Measurements from ENCODE around the gene RND1. TPM values are rescaled to one million over a fixed set of nuclear protein-coding genes. Genes with fewer than 3 reads are reported as not detected.

Gene RND1
- total and polyA plus RNA-seq, 2 of the 13 experiments (the other 11 are each of a cell fraction or from before 2014, with no cell fraction given): 1.8 to 1.9 TPM

GRCh38 chr12:48910196-48910595 lies 44.5 kb upstream of the RND1 start (continued):
- no peak for TF ChIP-seq TIGD3 (CRISPR knock-in tag; IDR thresholded peaks at IDR 0.05; ENCODE audit: borderline replicate concordance)
- TF ChIP-seq NFKB2 (CRISPR knock-in tag; IDR thresholded peaks at IDR 0.05; ENCODE audit: borderline replicate concordance): no peak
- TF ChIP-seq ZSCAN31 (CRISPR knock-in tag; IDR thresholded peaks at IDR 0.05; ENCODE audit: low read depth): no peak
- peak; percentile 89; the same call in 1 of the 2 replicates for TF ChIP-seq ZBTB20 (CRISPR knock-in tag; IDR thresholded peaks at IDR 0.05; ENCODE audit: borderline replicate concordance, low read depth)
- TF ChIP-seq TEAD2 (CRISPR knock-in tag; IDR thresholded peaks at IDR 0.05): no peak
- TF ChIP-seq KDM1A (CRISPR knock-in tag; IDR thresholded peaks at IDR 0.05): 0 out of 2 replicates have a peak, but pooled peaks have one; percentile 22
- peak; percentile 97 for TF ChIP-seq FOXJ3 (CRISPR knock-in tag; IDR thresholded peaks at IDR 0.05; ENCODE audit: borderline replicate concordance)
- no peak for TF ChIP-seq U2AF2 (IDR thresholded peaks at IDR 0.05; ENCODE audit: low read depth, low read length)
- peak; percentile 70; the same call in 1 of the 2 replicates for TF ChIP-seq IKZF5 (CRISPR knock-in tag; IDR thresholded peaks at IDR 0.05)
- TF ChIP-seq HMGXB4 (CRISPR knock-in tag; IDR thresholded peaks at IDR 0.05; ENCODE audit: borderline replicate concordance in 1 of 2, low read depth in 1 of 2): 0 out of 4 replicates have a peak, but pooled peaks of 1 of the 2 experiments have one; percentile 35
- TF ChIP-seq KAT2B (IDR thresholded peaks at IDR 0.05; ENCODE audit: borderline replicate concordance, low read depth, low read length): no peak
- no peak for TF ChIP-seq HNRNPH1 (optimal IDR thresholded peaks at IDR 0.05; ENCODE audit: low read depth, low read length)
- peak; percentile 44; the same call in 1 of the 2 replicates for TF ChIP-seq KDM4B (CRISPR knock-in tag; IDR thresholded peaks at IDR 0.05)
- peak; percentile 94 for TF ChIP-seq ZGPAT (CRISPR knock-in tag; IDR thresholded peaks at IDR 0.05)
- TF ChIP-seq RARG (CRISPR knock-in tag; IDR thresholded peaks at IDR 0.05; ENCODE audit: low read depth): no peak
- TF ChIP-seq SETDB1 (CRISPR knock-in tag; IDR thresholded peaks at IDR 0.05; ENCODE audit: borderline replicate concordance): no peak
- TF ChIP-seq HDAC1 (CRISPR knock-in tag; IDR thresholded peaks at IDR 0.05): peak; percentile 95
- no peak for TF ChIP-seq ZNF235 (CRISPR knock-in tag; IDR thresholded peaks at IDR 0.05; ENCODE audit: borderline replicate concordance)
- no peak for TF ChIP-seq MYNN (CRISPR knock-in tag; IDR thresholded peaks at IDR 0.05; ENCODE audit: low read depth)
- TF ChIP-seq HMG20B (CRISPR knock-in tag; conservative IDR thresholded peaks at IDR 0.05): peak; percentile 99
- no peak for TF ChIP-seq ZNF598 (CRISPR knock-in tag; IDR thresholded peaks at IDR 0.05; ENCODE audit: borderline replicate concordance)
- TF ChIP-seq HES4 (CRISPR knock-in tag; IDR thresholded peaks at IDR 0.05; ENCODE audit: borderline replicate concordance): no peak
- TF ChIP-seq MNT (IDR thresholded peaks at IDR 0.05): no peak

Data from HepG2 (cell line).